ENCODE data around the gene SELENOP. TPM values are rescaled to one million over a fixed set of nuclear protein-coding genes. Genes with fewer than 3 reads are reported as not detected.

SELENOP gene
- total RNA-seq, 1 experiment from 2014 or later: 8.5 TPM

- WGBS (ENCODE audit: extremely low coverage, insufficient read length, low lambda C conversion rate): no CpG with 5 or more reads among the region's 6 CpGs
Measured at GRCh38 chr5:42840269-42840668, 28.6 kb upstream of the SELENOP start.

More at GRCh38 chr5:42840269-42840668, 28.6 kb upstream of the SELENOP start:
- no peak overlapping the region for H3K4me3 Mint-ChIP-seq
- no peaks in the 10 kb centered on the region for H3K4me1 ChIP-seq (ENCODE audit: insufficient read depth, low read length)
- no peak overlapping the region for H3K27ac ChIP-seq (ENCODE audit: insufficient read length, low read depth, low read length)
- no peak overlapping the region for H4K5ac ChIP-seq (ENCODE audit: insufficient read length, low read depth, low read length)
- H4K20me1 ChIP-seq (ENCODE audit: control insufficient read depth, insufficient read depth, insufficient read length): no peaks in the 10 kb centered on the region
- H3K23me2 ChIP-seq (ENCODE audit: insufficient read length, low read depth, low read length, poor library complexity, severe bottlenecking): no peaks in the 10 kb centered on the region
- H2BK5ac ChIP-seq (ENCODE audit: insufficient read length, low read length): no peak overlapping the region
- no peak overlapping the region for H2BK12ac ChIP-seq (ENCODE audit: insufficient read length, low read depth, low read length)
- H3K23ac ChIP-seq (ENCODE audit: insufficient read length, low read depth, low read length): no peak overlapping the region
- H2BK15ac ChIP-seq (ENCODE audit: low read depth, low read length): no peak overlapping the region
- H2AK5ac ChIP-seq (ENCODE audit: insufficient read length, low read length): no peak overlapping the region
- H4K91ac ChIP-seq (ENCODE audit: insufficient read length, low read depth, low read length): no peak overlapping the region
- H4K8ac ChIP-seq (replicated peaks; ENCODE audit: insufficient read length, low read depth, low read length): no peak overlapping the region
- H2BK20ac ChIP-seq (ENCODE audit: low read depth, low read length, poor library complexity, severe bottlenecking): no peak overlapping the region
- no peak overlapping the region for H3T11ph ChIP-seq (ENCODE audit: low read length)
- no peak overlapping the region for H2BK120ac ChIP-seq (ENCODE audit: low read depth, low read length, poor library complexity, severe bottlenecking)
- no peaks in the 10 kb centered on the region for H3K27me3 ChIP-seq (ENCODE audit: insufficient read depth, low read length)
- H3K9me3 Mint-ChIP-seq: peaks cover 0 to 12% of the 10 kb centered on the region in 2 experiments; a peak in 4 of 5 replicates
- no peak for TF ChIP-seq CTCF (conservative IDR thresholded peaks at IDR 0.05)
- no peak overlapping the region for H3K56ac ChIP-seq (ENCODE audit: insufficient read length, low read depth, low read length)
- no peaks in the 10 kb centered on the region for H3K4me1 Mint-ChIP-seq
- H3K14ac ChIP-seq (ENCODE audit: insufficient read depth, low read length): no peak overlapping the region
- no peak overlapping the region for H3K4me2 ChIP-seq (ENCODE audit: insufficient read depth, insufficient read length, low read length)
- no peaks in the 10 kb centered on the region for H3K36me3 Mint-ChIP-seq (ENCODE audit: insufficient read depth in 1 of 3, low read depth in 3 of 3)
- no peak overlapping the region for H3K9ac ChIP-seq (ENCODE audit: extremely low read depth, insufficient read length, low read length)
- H3K79me2 ChIP-seq (ENCODE audit: insufficient read depth, low read length): no peaks in the 10 kb centered on the region
- no peak for DNase-seq
- H3K9me3 ChIP-seq (ENCODE audit: control insufficient read depth, low read depth, low read length): no peaks in the 10 kb centered on the region
- no peak overlapping the region for H3K18ac ChIP-seq (ENCODE audit: insufficient read length, low read depth, low read length)
- no peak overlapping the region for H2AFZ ChIP-seq (ENCODE audit: low read length)
- no peaks in the 10 kb centered on the region for H3K27me3 Mint-ChIP-seq (ENCODE audit: low read depth)
- H3K79me1 ChIP-seq (ENCODE audit: insufficient read depth, low read depth, low read length, poor library complexity, severe bottlenecking): no peaks in the 10 kb centered on the region
- H3K4ac ChIP-seq (ENCODE audit: low read depth, low read length): no peak overlapping the region
- no peak overlapping the region for H3K27ac Mint-ChIP-seq
